Fibroblast of the aortic adventitia (primary cell): ENCODE data around the gene ADAM12. TPM values are rescaled to one million over a fixed set of nuclear protein-coding genes. Genes with fewer than 3 reads are reported as not detected.

Experiments used
- DNase-seq: peaks from one replicate; pipeline ENCODE4 v3.0.0-alpha.2; 2010; ENCODE audit warnings: low read depth
- H3K4me3 ChIP-seq: 2 replicates; pipeline ENCODE4 v1.5.1; 2011; ENCODE audit warnings: low read depth, mild to moderate bottlenecking, control low read depth, low read length, moderate library complexity
- CTCF ChIP-seq: IDR thresholded peaks from 2 replicates; pipeline ENCODE4 v1.5.1; 2011; ENCODE audit warnings: mild to moderate bottlenecking, low read length, control low read depth, inconsistent platforms; ENCODE audit not compliant: insufficient read depth
- total RNA-seq: library from RNA; depleted of rRNA; stranded (reverse); fragments of >200 nt; gene quantifications from 2 replicates; pipeline ENCODE4 v1.2.3, GENCODE V29; 2012; ENCODE audit warnings: low replicate concordance

Gene ADAM12
- total RNA-seq, 1 donor = 82.7 TPM

- H3K4me3 ChIP-seq = no peak overlapping the region
- no peak for TF ChIP-seq CTCF
- no peak for DNase-seq
These were observed 111.1 kb downstream of the ADAM12 start for GRCh38 chr10:126277181-126277580.

GRCh38 chr10:126272526-126272925 lies 115.8 kb downstream of the ADAM12 start:
- no peak for TF ChIP-seq CTCF

GRCh38 chr10:126270111-126270510 lies 118.2 kb downstream of the ADAM12 start:
- DNase-seq = peak; percentile 56
- TF ChIP-seq CTCF = no peak

More at GRCh38 chr10:126272526-126272925, 115.8 kb downstream of the ADAM12 start:
- DNase-seq = no peak
- no peak overlapping the region for H3K4me3 ChIP-seq

GRCh38 chr10:126268013-126268920 lies 120.0 kb downstream of the ADAM12 start:
- no peak for TF ChIP-seq CTCF
- DNase-seq = no peak
- H3K4me3 ChIP-seq = no peak overlapping the region

More at GRCh38 chr10:126270111-126270510, 118.2 kb downstream of the ADAM12 start:
- H3K4me3 ChIP-seq = no peak overlapping the region

- DNase-seq = no peak
- no peak for TF ChIP-seq CTCF
- H3K4me3 ChIP-seq = no peak overlapping the region
These were observed 123.9 kb downstream of the ADAM12 start for GRCh38 chr10:126264102-126265018.

- peak; percentile 31 for DNase-seq
- no peak overlapping the region for H3K4me3 ChIP-seq
- no peak for TF ChIP-seq CTCF
These were observed 125.1 kb downstream of the ADAM12 start for GRCh38 chr10:126263006-126263676.
